Smooth muscle cell (in vitro differentiated cells): ENCODE data around the gene SCAMP2. TPM values are rescaled to one million over a fixed set of nuclear protein-coding genes. Genes with fewer than 3 reads are reported as not detected.
A peak's percentile ranks its signal among the peaks of the same experiment; 100 is the strongest.

Source experiments
- DNase-seq: peaks from one replicate; lab custom pipeline; 2025; ENCODE audit not compliant: unreplicated experiment; lab: John Stamatoyannopoulos, UW
- H2AFZ ChIP-seq: fragments of 200-600 bp; sonication (generic); 2 replicates; pipeline ENCODE4 v1.6.0; 2016; ENCODE audit warnings: antibody characterized with exemption, low read depth, mild to moderate bottlenecking
- H3F3A ChIP-seq: fragments of 200-600 bp; sonication (generic); 2 replicates; pipeline ENCODE4 v1.6.0; 2017; ENCODE audit warnings: antibody characterized with exemption, low read depth
- H3K27ac ChIP-seq: fragments of 200-600 bp; sonication (generic); 2 replicates; pipeline ENCODE4 v1.5.1; 2016; ENCODE audit warnings: low read depth, mild to moderate bottlenecking
- H3K27me3 ChIP-seq: fragments of 200-600 bp; sonication (generic); 2 replicates; pipeline ENCODE4 v1.6.1; 2016; ENCODE audit warnings: low read depth, mild to moderate bottlenecking
- H3K36me3 ChIP-seq: fragments of 200-600 bp; sonication (generic); 2 replicates; pipeline ENCODE4 v1.5.1; 2016; ENCODE audit warnings: low read depth
- H3K4me1 ChIP-seq: fragments of 200-600 bp; sonication (generic); 2 replicates; pipeline ENCODE4 v1.5.1; 2016; ENCODE audit warnings: low read depth
- H3K4me2 ChIP-seq: fragments of 200-600 bp; sonication (generic); 2 replicates; pipeline ENCODE4 v1.6.0; 2016; ENCODE audit warnings: mild to moderate bottlenecking
- H3K4me3 ChIP-seq: fragments of 200-600 bp; sonication (generic); 2 replicates; pipeline ENCODE4 v1.5.1; 2016; ENCODE audit warnings: mild to moderate bottlenecking
- H3K79me2 ChIP-seq: fragments of 200-600 bp; sonication (generic); 2 replicates; pipeline ENCODE4 v1.6.0; 2016; ENCODE audit warnings: low read depth, mild to moderate bottlenecking
- H3K9ac ChIP-seq: fragments of 200-600 bp; sonication (generic); 2 replicates; pipeline ENCODE4 v1.6.0; 2016; ENCODE audit warnings: low read depth
- H3K9me3 ChIP-seq: fragments of 200-600 bp; sonication (generic); replicated peaks from 2 replicates; pipeline ENCODE4 v1.5.1; 2016; ENCODE audit warnings: low read depth
- H4K20me1 ChIP-seq: fragments of 200-600 bp; sonication (generic); 2 replicates; pipeline ENCODE4 v1.6.0; 2016; ENCODE audit warnings: low read depth
- CTCF ChIP-seq: fragments of 200-600 bp; sonication (generic); IDR thresholded peaks from 2 replicates; pipeline ENCODE4 v1.5.1; 2017; ENCODE audit warnings: borderline replicate concordance, mild to moderate bottlenecking, antibody characterized with exemption; ENCODE audit not compliant: insufficient read depth, poor library complexity, severe bottlenecking
- WGBS: methylation state at CpG from one replicate; pipeline ENCODE4 v1.1.7; 2016; ENCODE audit warnings: low lambda C conversion rate; 5-methylcytosine and 5-hydroxymethylcytosine counted together
- polyA plus RNA-seq: library from polyadenylated mRNA; unstranded; fragments of >200 nt; fragmentation: Nextera tagmentation; extraction: Ambion mirVana; gene quantifications from 2 replicates; pipeline ENCODE4 v1.2.1, GENCODE V29; 2016
- total RNA-seq: library from RNA; depleted of rRNA; stranded (reverse); fragments of >200 nt; gene quantifications from 2 replicates; pipeline ENCODE4 v1.2.3, GENCODE V29; 2014

SCAMP2 gene
- total and polyA plus RNA-seq, 2 experiments from 2014 or later: 55.5 to 80.3 TPM

DNA sequence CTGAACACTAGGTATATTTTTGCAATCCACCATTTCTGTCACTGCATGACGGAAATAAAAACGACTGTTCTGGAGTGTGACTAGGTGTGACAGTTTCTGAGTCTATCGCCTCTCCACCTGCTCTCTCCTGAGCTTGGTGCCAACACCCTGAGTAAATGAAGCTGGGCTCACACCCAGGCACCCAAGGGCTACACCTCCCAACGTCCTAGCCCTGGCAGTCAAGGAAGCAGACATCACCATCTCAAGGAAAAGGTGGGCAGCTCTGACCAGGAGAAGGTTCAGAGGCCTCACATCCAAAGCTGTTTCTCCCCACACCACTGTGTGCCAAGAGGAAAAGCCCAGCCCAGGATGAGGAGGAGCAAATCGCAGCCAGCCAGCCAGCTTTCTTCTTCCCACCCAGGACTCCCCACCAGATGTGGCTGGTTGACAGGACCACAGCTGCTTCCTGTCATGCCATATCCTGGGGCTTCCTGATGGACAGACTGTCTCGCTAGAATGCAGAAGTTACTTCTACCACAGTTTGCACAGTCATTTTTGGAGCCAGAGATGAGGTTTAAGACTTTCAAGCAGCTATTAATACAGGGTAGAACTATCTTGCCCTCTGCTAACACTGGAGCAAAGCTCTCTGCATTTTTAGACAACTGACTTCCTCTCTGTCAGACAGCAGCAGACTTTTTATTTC, 3.3 kb downstream of the SCAMP2 start:
- WGBS: 73% methylated on average over 6 of the region's 6 CpGs
- no peak for TF ChIP-seq CTCF
- H3F3A ChIP-seq: no peaks in the 10 kb centered on the region
- no peak overlapping the region for H2AFZ ChIP-seq
- H3K9me3 ChIP-seq: no peaks in the 10 kb centered on the region
- H3K4me3 ChIP-seq: no peak overlapping the region
- H3K79me2 ChIP-seq: peaks cover 70% of the 10 kb centered on the region
- H3K36me3 ChIP-seq: no peaks in the 10 kb centered on the region
- H3K27ac ChIP-seq: peak overlapping the region; percentile 37
- no peak for DNase-seq
- no peak overlapping the region for H3K9ac ChIP-seq
- peak overlapping the region; percentile 15 for H3K4me2 ChIP-seq
- H3K4me1 ChIP-seq: peaks cover 11% of the 10 kb centered on the region
- H4K20me1 ChIP-seq: peaks cover 77% of the 10 kb centered on the region
- H3K27me3 ChIP-seq: no peaks in the 10 kb centered on the region

DNA sequence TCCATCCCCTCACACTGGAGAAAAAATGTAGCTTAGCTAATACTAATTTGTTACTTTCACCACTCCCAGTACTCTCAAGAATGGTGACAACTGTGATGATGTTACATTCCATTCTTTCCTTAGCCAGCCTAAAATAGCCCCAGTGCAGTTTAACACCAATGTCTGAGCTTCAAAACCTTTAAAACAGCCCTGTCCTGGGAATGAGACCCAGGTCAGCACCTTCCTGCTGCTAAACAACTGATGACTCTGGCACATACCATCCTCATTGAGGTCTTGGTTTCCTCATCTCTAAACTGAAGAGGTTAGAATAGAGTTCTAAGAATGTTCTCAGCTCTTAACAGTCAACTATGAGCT, 3.8 kb downstream of the SCAMP2 start:
- Histone ChIP-seq H3K4me1 (peaks cover 11% of the 10 kb centered on the region), H3K9me3 (no peaks in the 10 kb centered on the region), H4K20me1 (peaks cover 81% of the 10 kb centered on the region), H3K9ac (no peak overlapping the region), H3K27me3 (no peaks in the 10 kb centered on the region), H3K4me2 (peak overlapping the region; percentile 15), H3F3A (no peaks in the 10 kb centered on the region), H2AFZ (no peak overlapping the region), H3K36me3 (no peaks in the 10 kb centered on the region), H3K79me2 (peaks cover 74% of the 10 kb centered on the region), H3K27ac (peak overlapping the region; percentile 37), H3K4me3 (no peak overlapping the region)
- DNase-seq: no peak
- TF ChIP-seq CTCF: no peak

DNA sequence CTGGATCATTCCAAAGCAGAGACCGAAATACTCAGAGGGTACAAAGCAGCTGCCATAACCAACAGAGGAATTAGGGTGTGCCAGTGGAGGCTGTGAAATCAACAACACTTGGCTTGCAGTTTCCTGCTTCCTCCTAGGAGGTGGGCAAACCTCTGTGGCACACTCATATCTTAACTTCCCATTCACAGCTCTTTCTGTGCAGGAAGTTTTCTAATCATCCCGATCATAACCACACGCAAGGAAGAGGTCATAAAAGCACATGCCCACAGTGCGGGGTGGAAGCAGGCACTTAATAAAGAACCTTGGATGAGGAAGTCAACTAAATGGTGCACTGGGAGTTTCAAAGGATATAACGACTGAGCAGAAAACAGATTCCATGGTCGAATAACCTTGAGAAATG, 5.1 kb downstream of the SCAMP2 start:
- no peak overlapping the region for H3K4me2 ChIP-seq
- H3K79me2 ChIP-seq: peaks cover 80% of the 10 kb centered on the region
- DNase-seq: no peak
- no peak for TF ChIP-seq CTCF
- H3K27ac ChIP-seq: no peak overlapping the region
- no peaks in the 10 kb centered on the region for H3F3A ChIP-seq
- no peak overlapping the region for H3K9ac ChIP-seq
- H4K20me1 ChIP-seq: peaks cover 92% of the 10 kb centered on the region
- no peak overlapping the region for H3K4me3 ChIP-seq
- no peaks in the 10 kb centered on the region for H3K36me3 ChIP-seq
- no peaks in the 10 kb centered on the region for H3K9me3 ChIP-seq
- H2AFZ ChIP-seq: no peak overlapping the region
- no peaks in the 10 kb centered on the region for H3K27me3 ChIP-seq
- WGBS: 94% methylated on average over 6 of the region's 6 CpGs
- peaks cover 8% of the 10 kb centered on the region for H3K4me1 ChIP-seq

DNA sequence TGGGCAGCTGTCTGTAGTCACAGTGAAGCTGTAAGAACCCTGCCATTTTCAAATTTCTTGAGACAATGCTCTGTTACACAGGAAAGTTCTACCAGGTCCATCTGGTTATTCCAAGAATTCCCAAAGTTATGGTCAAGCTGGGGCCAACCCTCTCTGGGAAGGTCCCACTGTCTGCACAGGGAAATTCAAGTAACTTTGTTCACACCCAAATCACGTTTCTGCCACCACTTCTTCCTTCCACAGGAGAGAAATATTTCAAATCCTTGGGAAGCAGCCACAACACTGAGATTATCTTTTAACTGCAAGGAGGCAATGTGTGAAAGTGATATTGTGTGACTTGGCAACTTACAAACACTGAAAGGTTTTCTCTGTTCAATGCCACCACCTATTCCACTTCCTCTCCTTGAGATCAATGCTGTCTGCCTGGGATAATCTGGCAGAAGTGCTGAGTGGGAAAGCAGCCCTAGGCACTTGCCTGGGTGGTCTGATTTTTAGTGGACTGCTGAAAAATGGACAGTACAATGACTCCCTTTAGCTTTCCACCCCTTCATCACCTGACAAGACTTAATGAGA, 5.6 kb downstream of the SCAMP2 start:
- WGBS: 82% methylated on average over 1 of the region's 1 CpG
- Histone ChIP-seq H3K9ac (no peak overlapping the region), H3K79me2 (peaks cover 77% of the 10 kb centered on the region)

More for the DNA sequence above, 5.6 kb downstream of the SCAMP2 start:
- no peak overlapping the region for H3K4me3 ChIP-seq
- no peaks in the 10 kb centered on the region for H3K27me3 ChIP-seq
- no peak overlapping the region for H3K27ac ChIP-seq
- H3K4me1 ChIP-seq: peaks cover 7% of the 10 kb centered on the region
- no peaks in the 10 kb centered on the region for H3K9me3 ChIP-seq
- no peak overlapping the region for H2AFZ ChIP-seq
- no peaks in the 10 kb centered on the region for H3K36me3 ChIP-seq
- DNase-seq: no peak
- no peak for TF ChIP-seq CTCF
- no peak overlapping the region for H3K4me2 ChIP-seq
- peaks cover 93% of the 10 kb centered on the region for H4K20me1 ChIP-seq
- no peaks in the 10 kb centered on the region for H3F3A ChIP-seq
